ENCODE results near the gene RPS6KA4.

RPS6KA4 gene

DNA sequence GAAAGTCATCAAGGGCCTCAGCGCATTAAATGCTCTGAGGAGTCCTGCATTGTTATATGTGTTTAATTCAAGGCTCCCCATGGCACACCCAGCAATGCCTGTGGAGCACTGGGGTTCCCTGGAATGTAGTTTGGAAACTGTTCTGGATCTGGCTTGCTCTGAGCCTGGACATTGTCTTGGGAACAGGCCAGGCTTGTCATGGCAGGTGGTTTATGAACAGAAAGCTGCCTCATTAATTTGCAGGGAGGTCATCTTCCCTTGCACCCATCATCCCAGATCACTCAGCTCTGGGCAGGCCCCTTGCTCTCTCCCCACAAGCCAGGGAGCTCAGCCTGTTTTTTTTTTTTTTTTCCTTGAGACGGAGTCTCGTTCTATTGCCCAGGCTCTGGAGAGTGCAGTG, 32.9 kb downstream of the RPS6KA4 start:
- Histone ChIP-seq H3K27ac (ENCODE audit: insufficient read depth in 1 of 2, low read depth in 1 of 2, low read length in 2 of 2, poor library complexity in 1 of 2, severe bottlenecking in 2 of 2) (no peak overlapping the region), H3K27me3 (replicated peaks in 2 of 5; ENCODE audit: control insufficient read depth in 4 of 5, insufficient read depth in 5 of 5, low read length in 4 of 5) (peaks cover 0 to 28% (median 0%) of the 10 kb centered on the region in 5 experiments), H3K4me1 (ENCODE audit: control extremely low read depth in 1 of 4, control insufficient read depth in 4 of 4, insufficient read depth in 4 of 4, low read length in 3 of 4) (peaks cover 0 to 26% (median 15%) of the 10 kb centered on the region in 4 experiments), H3K36me3 (ENCODE audit: control insufficient read depth in 4 of 4, insufficient read depth in 4 of 4, low read length in 3 of 4) (no peaks in the 10 kb centered on the region), H3K9me3 (ENCODE audit: control extremely low read depth in 1 of 5, control insufficient read depth in 4 of 5, insufficient read depth in 2 of 5, low read depth in 1 of 5, low read length in 4 of 5) (peaks cover 0 to 2% (median 0%) of the 10 kb centered on the region in 5 experiments), H3K4me3 (ENCODE audit: control insufficient read depth in 1 of 7, extremely low read depth in 1 of 7, insufficient read depth in 4 of 7, low read depth in 2 of 7, low read length in 6 of 7) (no peak overlapping the region)
- POLR2A ChIA-PET, result no interaction called here
- WGBS (ENCODE audit: insufficient coverage), result no CpG with 5 or more reads among the region's 3 CpGs
- CTCF ChIA-PET, result interaction anchor here (1.1 to 1.6 kb wide), 4 partner anchors 20 to 278 kb away, joined by 3 to 5 read pairs (median 4); no protein-coding TSS in a partner anchor
- DNase-seq, result no peak

DNA sequence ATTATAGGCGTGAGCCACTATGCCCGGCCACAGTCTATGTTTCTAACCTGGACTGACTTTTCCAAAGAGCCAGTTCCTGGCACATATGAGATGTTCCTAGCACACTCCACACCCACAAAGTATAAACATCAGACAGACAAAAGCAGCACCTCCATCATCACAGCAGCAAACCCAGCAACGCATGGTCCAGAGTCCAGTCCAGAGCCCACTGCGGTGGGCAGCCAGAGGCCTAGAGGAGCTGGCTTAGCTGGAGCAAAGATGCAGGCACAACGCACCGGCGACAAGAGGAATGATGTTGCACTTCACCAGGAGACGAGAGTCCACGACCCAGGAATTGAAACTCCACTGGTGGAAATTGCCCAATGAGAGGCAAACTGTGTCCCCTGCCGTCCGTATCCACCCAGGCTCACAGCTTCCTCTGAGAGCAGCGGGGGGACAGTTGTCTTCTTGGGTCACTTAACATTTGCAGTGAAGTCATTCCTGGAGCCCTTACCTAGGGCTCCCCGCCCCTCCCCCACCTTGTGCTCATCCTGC, 36.6 kb downstream of the RPS6KA4 start:
- Histone ChIP-seq H3K4me3 (ENCODE audit: control insufficient read depth in 1 of 7, extremely low read depth in 1 of 7, insufficient read depth in 4 of 7, low read depth in 2 of 7, low read length in 6 of 7) (no peak overlapping the region), H3K27me3 (replicated peaks in 2 of 5; ENCODE audit: control insufficient read depth in 4 of 5, insufficient read depth in 5 of 5, low read length in 4 of 5) (peaks cover 0 to 8% (median 0%) of the 10 kb centered on the region in 5 experiments), H3K36me3 (ENCODE audit: control insufficient read depth in 4 of 4, insufficient read depth in 4 of 4, low read length in 3 of 4) (no peaks in the 10 kb centered on the region), H3K27ac (ENCODE audit: insufficient read depth in 1 of 2, low read depth in 1 of 2, low read length in 2 of 2, poor library complexity in 1 of 2, severe bottlenecking in 2 of 2) (no peak overlapping the region), H3K9me3 (ENCODE audit: control extremely low read depth in 1 of 5, control insufficient read depth in 4 of 5, insufficient read depth in 2 of 5, low read depth in 1 of 5, low read length in 4 of 5) (no peaks in the 10 kb centered on the region), H3K4me1 (ENCODE audit: control extremely low read depth in 1 of 4, control insufficient read depth in 4 of 4, insufficient read depth in 4 of 4, low read length in 3 of 4) (peaks cover 0 to 29% (median 14%) of the 10 kb centered on the region in 4 experiments)
- no peak for DNase-seq
- 71% methylated on average over 11 of the region's 13 CpGs for WGBS (ENCODE audit: insufficient coverage)
- POLR2A ChIA-PET, result no interaction called here
- CTCF ChIA-PET, result no interaction called here

DNA sequence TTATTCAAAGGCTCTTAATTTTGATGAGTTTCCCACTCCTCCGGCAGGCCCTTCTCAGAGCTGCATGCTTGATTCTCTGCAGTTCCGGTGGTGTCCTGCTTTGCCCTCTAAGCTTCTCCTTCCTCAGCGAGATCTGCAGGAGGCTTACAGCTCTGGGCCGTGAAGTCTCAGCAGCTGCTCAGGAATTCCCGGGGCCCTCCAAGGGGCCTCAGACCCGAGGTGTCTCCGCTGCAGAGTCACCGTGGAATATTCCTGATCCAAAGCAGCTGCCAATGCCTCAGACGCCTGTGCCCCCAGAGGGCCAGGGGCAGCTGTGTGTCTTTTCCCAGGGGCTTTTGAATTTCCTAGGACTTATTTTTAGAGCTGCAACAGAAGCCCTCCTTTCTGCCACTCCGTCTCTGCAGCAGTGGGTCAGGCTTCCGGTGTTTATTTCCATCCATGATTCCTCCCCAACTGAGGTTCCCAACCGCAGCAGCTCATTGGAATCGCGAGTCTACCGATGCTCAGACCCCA, 37.2 kb downstream of the RPS6KA4 start:
- CTCF ChIA-PET, result no interaction called here

DNA sequence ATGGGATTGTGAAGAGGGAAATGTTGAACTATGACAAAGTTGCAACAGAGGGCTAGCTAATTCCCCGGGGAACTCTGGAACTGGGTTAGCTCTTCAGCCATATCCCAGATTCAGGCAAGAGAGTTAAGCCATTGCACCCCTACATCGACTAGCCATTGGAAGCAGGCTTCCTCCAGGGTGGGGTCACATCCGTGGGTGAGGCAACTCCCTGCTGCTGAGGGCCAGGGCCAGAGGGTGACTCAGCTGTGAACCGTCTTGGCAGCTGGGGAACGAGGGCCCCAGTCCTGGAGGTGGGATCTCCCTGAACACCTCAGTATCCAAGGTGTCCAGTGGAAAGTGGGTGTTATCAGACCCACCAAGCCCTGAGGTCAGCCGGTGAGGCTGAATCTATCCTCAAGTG, 41.1 kb downstream of the RPS6KA4 start:
- Histone ChIP-seq H3K9me3 (ENCODE audit: control extremely low read depth in 1 of 5, control insufficient read depth in 4 of 5, insufficient read depth in 2 of 5, low read depth in 1 of 5, low read length in 4 of 5) (peaks cover 0 to 4% (median 0%) of the 10 kb centered on the region in 5 experiments), H3K4me1 (ENCODE audit: control extremely low read depth in 1 of 4, control insufficient read depth in 4 of 4, insufficient read depth in 4 of 4, low read length in 3 of 4) (peaks cover 0 to 16% (median 8%) of the 10 kb centered on the region in 4 experiments), H3K27ac (ENCODE audit: insufficient read depth in 1 of 2, low read depth in 1 of 2, low read length in 2 of 2, poor library complexity in 1 of 2, severe bottlenecking in 2 of 2) (no peak overlapping the region), H3K27me3 (replicated peaks in 2 of 5; ENCODE audit: control insufficient read depth in 4 of 5, insufficient read depth in 5 of 5, low read length in 4 of 5) (peaks cover 0 to 2% (median 0%) of the 10 kb centered on the region in 5 experiments), H3K36me3 (ENCODE audit: control insufficient read depth in 4 of 4, insufficient read depth in 4 of 4, low read length in 3 of 4) (no peaks in the 10 kb centered on the region), H3K4me3 (ENCODE audit: control insufficient read depth in 1 of 7, extremely low read depth in 1 of 7, insufficient read depth in 4 of 7, low read depth in 2 of 7, low read length in 6 of 7) (no peak overlapping the region)
- CTCF ChIA-PET, result no interaction called here
- WGBS (ENCODE audit: insufficient coverage), result 56% methylated on average over 5 of the region's 6 CpGs
- POLR2A ChIA-PET, result interaction anchor here (0.6 kb wide), 1 partner anchor 68 kb away, joined by 3 read pairs; no protein-coding TSS in a partner anchor
- no peak for DNase-seq

More for the DNA sequence above, 37.2 kb downstream of the RPS6KA4 start:
- H3K27ac ChIP-seq (ENCODE audit: insufficient read depth in 1 of 2, low read depth in 1 of 2, low read length in 2 of 2, poor library complexity in 1 of 2, severe bottlenecking in 2 of 2), result no peak overlapping the region
- WGBS (ENCODE audit: insufficient coverage), result 26% methylated on average over 14 of the region's 15 CpGs
- peaks cover 0 to 8% (median 0%) of the 10 kb centered on the region in 5 experiments for H3K27me3 ChIP-seq (replicated peaks in 2 of 5; ENCODE audit: control insufficient read depth in 4 of 5, insufficient read depth in 5 of 5, low read length in 4 of 5)
- no peak overlapping the region for H3K4me3 ChIP-seq (ENCODE audit: control insufficient read depth in 1 of 7, extremely low read depth in 1 of 7, insufficient read depth in 4 of 7, low read depth in 2 of 7, low read length in 6 of 7)
- POLR2A ChIA-PET, result no interaction called here
- no peaks in the 10 kb centered on the region for H3K36me3 ChIP-seq (ENCODE audit: control insufficient read depth in 4 of 4, insufficient read depth in 4 of 4, low read length in 3 of 4)
- peaks cover 0 to 25% (median 12%) of the 10 kb centered on the region in 4 experiments for H3K4me1 ChIP-seq (ENCODE audit: control extremely low read depth in 1 of 4, control insufficient read depth in 4 of 4, insufficient read depth in 4 of 4, low read length in 3 of 4)
- H3K9me3 ChIP-seq (ENCODE audit: control extremely low read depth in 1 of 5, control insufficient read depth in 4 of 5, insufficient read depth in 2 of 5, low read depth in 1 of 5, low read length in 4 of 5), result no peaks in the 10 kb centered on the region
- peak in 1 of 3 donors; percentile 33 for DNase-seq

DNA sequence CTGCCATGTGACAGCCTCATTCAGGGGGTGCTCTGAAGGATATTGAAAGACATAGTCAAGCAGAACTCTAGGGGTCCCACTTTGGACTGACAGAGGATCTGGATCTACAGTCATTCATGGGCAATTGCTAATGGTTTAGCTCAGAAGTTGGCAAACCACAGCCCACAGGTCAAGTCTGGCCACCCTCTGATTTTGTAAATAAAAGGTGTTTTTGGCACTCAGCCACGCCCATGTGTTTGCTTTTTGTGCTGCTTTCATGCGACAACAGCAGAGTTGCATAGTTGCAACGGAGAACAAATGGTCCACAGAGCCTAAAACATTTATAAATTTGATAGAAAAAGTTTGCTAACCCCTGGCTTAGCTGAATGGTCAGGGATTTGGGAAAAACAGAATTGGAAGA, 41.7 kb downstream of the RPS6KA4 start:
- POLR2A ChIA-PET, result interaction anchor here (0.6 kb wide), 1 partner anchor 69 kb away, joined by 3 read pairs; no protein-coding TSS in a partner anchor
- H3K27me3 ChIP-seq (replicated peaks in 2 of 5; ENCODE audit: control insufficient read depth in 4 of 5, insufficient read depth in 5 of 5, low read length in 4 of 5), result peaks cover 0 to 2% (median 0%) of the 10 kb centered on the region in 5 experiments
- H3K36me3 ChIP-seq (ENCODE audit: control insufficient read depth in 4 of 4, insufficient read depth in 4 of 4, low read length in 3 of 4), result no peaks in the 10 kb centered on the region
- CTCF ChIA-PET, result no interaction called here
- no peak overlapping the region for H3K4me3 ChIP-seq (ENCODE audit: control insufficient read depth in 1 of 7, extremely low read depth in 1 of 7, insufficient read depth in 4 of 7, low read depth in 2 of 7, low read length in 6 of 7)
- peaks cover 0 to 4% (median 0%) of the 10 kb centered on the region in 5 experiments for H3K9me3 ChIP-seq (ENCODE audit: control extremely low read depth in 1 of 5, control insufficient read depth in 4 of 5, insufficient read depth in 2 of 5, low read depth in 1 of 5, low read length in 4 of 5)
- H3K4me1 ChIP-seq (ENCODE audit: control extremely low read depth in 1 of 4, control insufficient read depth in 4 of 4, insufficient read depth in 4 of 4, low read length in 3 of 4), result peaks cover 0 to 14% (median 7%) of the 10 kb centered on the region in 4 experiments
- DNase-seq, result no peak
- no peak overlapping the region for H3K27ac ChIP-seq (ENCODE audit: insufficient read depth in 1 of 2, low read depth in 1 of 2, low read length in 2 of 2, poor library complexity in 1 of 2, severe bottlenecking in 2 of 2)
- 100% methylated on average over 2 of the region's 3 CpGs for WGBS (ENCODE audit: insufficient coverage)

DNA sequence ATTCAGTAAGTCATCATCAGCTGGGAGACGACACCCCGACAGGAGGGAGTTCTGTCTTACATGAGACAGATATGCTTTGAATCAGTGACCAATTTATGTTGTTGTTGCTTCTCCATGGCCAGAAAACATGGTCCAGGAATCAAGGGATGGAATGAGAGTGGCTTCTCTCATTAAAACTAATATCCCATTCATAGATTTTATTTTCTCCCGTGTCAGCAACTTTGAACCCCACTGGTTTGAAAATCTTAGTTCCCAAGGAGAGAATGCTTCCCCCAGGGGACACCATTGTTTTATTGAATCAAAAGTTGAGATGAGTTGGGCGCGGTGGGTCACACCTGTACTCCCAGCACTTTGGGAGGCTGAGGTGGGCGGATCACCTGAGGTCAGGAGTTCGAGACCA, 42.8 kb downstream of the RPS6KA4 start:
- H3K27ac ChIP-seq (ENCODE audit: insufficient read depth in 1 of 2, low read depth in 1 of 2, low read length in 2 of 2, poor library complexity in 1 of 2, severe bottlenecking in 2 of 2), result no peak overlapping the region
- CTCF ChIA-PET, result no interaction called here
- H3K4me1 ChIP-seq (ENCODE audit: control extremely low read depth in 1 of 4, control insufficient read depth in 4 of 4, insufficient read depth in 4 of 4, low read length in 3 of 4), result peaks cover 0 to 6% (median 0%) of the 10 kb centered on the region in 4 experiments
- no peak for DNase-seq
- 97% methylated on average over 5 of the region's 7 CpGs for WGBS (ENCODE audit: insufficient coverage)
- no peaks in the 10 kb centered on the region for H3K36me3 ChIP-seq (ENCODE audit: control insufficient read depth in 4 of 4, insufficient read depth in 4 of 4, low read length in 3 of 4)
- peaks cover 0 to 4% (median 0%) of the 10 kb centered on the region in 5 experiments for H3K9me3 ChIP-seq (ENCODE audit: control extremely low read depth in 1 of 5, control insufficient read depth in 4 of 5, insufficient read depth in 2 of 5, low read depth in 1 of 5, low read length in 4 of 5)
- POLR2A ChIA-PET, result no interaction called here
- peaks cover 0 to 2% (median 0%) of the 10 kb centered on the region in 5 experiments for H3K27me3 ChIP-seq (replicated peaks in 2 of 5; ENCODE audit: control insufficient read depth in 4 of 5, insufficient read depth in 5 of 5, low read length in 4 of 5)
- no peak overlapping the region for H3K4me3 ChIP-seq (ENCODE audit: control insufficient read depth in 1 of 7, extremely low read depth in 1 of 7, insufficient read depth in 4 of 7, low read depth in 2 of 7, low read length in 6 of 7)

DNA sequence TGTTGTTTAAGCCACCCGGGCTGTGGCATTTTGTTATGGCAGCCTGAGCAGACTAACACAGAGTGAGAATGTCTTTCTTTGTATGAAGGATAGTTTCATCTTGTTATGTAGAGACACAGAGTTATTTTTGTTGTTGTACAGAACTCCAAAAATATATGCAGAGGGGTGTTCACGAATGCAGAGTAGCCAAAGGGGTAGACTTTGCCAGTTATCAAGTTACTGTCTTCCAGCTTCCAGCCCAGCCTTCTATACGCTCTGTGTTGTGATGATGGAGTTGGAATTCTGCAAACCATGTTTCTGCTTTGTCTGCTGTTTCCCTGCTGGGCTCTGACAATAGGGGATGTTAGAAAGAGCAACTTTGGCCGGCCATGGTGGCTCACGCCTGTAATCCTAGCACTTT, 44.1 kb downstream of the RPS6KA4 start:
- POLR2A ChIA-PET, result interaction anchor here (0.6 kb wide), 1 partner anchor 14 kb away, joined by 3 read pairs; no protein-coding TSS in a partner anchor
- 94% methylated on average over 5 of the region's 5 CpGs for WGBS (ENCODE audit: insufficient coverage)
- CTCF ChIA-PET, result interaction anchor here (1.3 kb wide), 1 partner anchor 14 kb away, joined by 3 read pairs; no protein-coding TSS in a partner anchor

More for the DNA sequence above, 44.1 kb downstream of the RPS6KA4 start:
- Histone ChIP-seq H3K9me3 (ENCODE audit: control extremely low read depth in 1 of 5, control insufficient read depth in 4 of 5, insufficient read depth in 2 of 5, low read depth in 1 of 5, low read length in 4 of 5) (peaks cover 0 to 4% (median 0%) of the 10 kb centered on the region in 5 experiments), H3K4me3 (ENCODE audit: control insufficient read depth in 1 of 7, extremely low read depth in 1 of 7, insufficient read depth in 4 of 7, low read depth in 2 of 7, low read length in 6 of 7) (no peak overlapping the region), H3K4me1 (ENCODE audit: control extremely low read depth in 1 of 4, control insufficient read depth in 4 of 4, insufficient read depth in 4 of 4, low read length in 3 of 4) (peaks cover 0 to 6% (median 0%) of the 10 kb centered on the region in 4 experiments), H3K36me3 (ENCODE audit: control insufficient read depth in 4 of 4, insufficient read depth in 4 of 4, low read length in 3 of 4) (no peaks in the 10 kb centered on the region), H3K27ac (ENCODE audit: insufficient read depth in 1 of 2, low read depth in 1 of 2, low read length in 2 of 2, poor library complexity in 1 of 2, severe bottlenecking in 2 of 2) (no peak overlapping the region), H3K27me3 (replicated peaks in 2 of 5; ENCODE audit: control insufficient read depth in 4 of 5, insufficient read depth in 5 of 5, low read length in 4 of 5) (peaks cover 0 to 2% (median 0%) of the 10 kb centered on the region in 5 experiments)
- no peak for DNase-seq

Measured in common myeloid progenitor, CD34-positive (primary cell).